Calu3 (cell line): ENCODE results near the gene PAX8. TPM values are rescaled to one million over a fixed set of nuclear protein-coding genes. Genes with fewer than 3 reads are reported as not detected.

ENCODE experiments used
- BruUV-seq: library from RNA; stranded (reverse); fragments of 400-500 nt; replicated peaks from 2 replicates; lab custom pipeline; 2021; lab: Mats Ljungman, UMichigan
- CTCF ChIA-PET: fragments of 300-600 bp; sonication (Branson Sonifier 250); formaldehyde crosslinking; loops from one replicate; lab custom pipeline; 2022; ENCODE audit warnings: antibody characterized with exemption; lab: Charles Lee
- DNase-seq: peaks from one replicate; pipeline ENCODE4 v3.0.0; 2022
- H3K27ac Mint-ChIP-seq: one replicate; pipeline ENCODE4 v1.8.0; 2022; ENCODE audit warnings: mixed read lengths; ENCODE audit not compliant: unreplicated experiment
- H3K27me3 Mint-ChIP-seq: one replicate; pipeline ENCODE4 v1.8.0; 2022; ENCODE audit warnings: mixed read lengths; ENCODE audit not compliant: unreplicated experiment
- H3K36me3 Mint-ChIP-seq: one replicate; pipeline ENCODE4 v1.8.0; 2022; ENCODE audit warnings: mild to moderate bottlenecking, moderate library complexity, mixed read lengths; ENCODE audit not compliant: insufficient read depth, unreplicated experiment
- H3K4me1 Mint-ChIP-seq: one replicate; pipeline ENCODE4 v1.8.0; 2022; ENCODE audit warnings: mild to moderate bottlenecking, low read depth, mixed read lengths; ENCODE audit not compliant: unreplicated experiment
- H3K4me3 Mint-ChIP-seq: one replicate; pipeline ENCODE4 v1.8.0; 2022; ENCODE audit warnings: mild to moderate bottlenecking, low read depth, moderate library complexity, mixed read lengths; ENCODE audit not compliant: unreplicated experiment
- H3K9me3 Mint-ChIP-seq: one replicate; pipeline ENCODE4 v1.8.0; 2022; ENCODE audit warnings: low read depth, mixed read lengths; ENCODE audit not compliant: unreplicated experiment
- CTCF ChIP-seq: fragments of 200-600 bp; IDR thresholded peaks from one replicate; pipeline ENCODE4 v1.8.0; 2022; ENCODE audit warnings: antibody characterized with exemption; ENCODE audit not compliant: unreplicated experiment
- intact Hi-C: fragments of 100-400 bp; cut with micrococcal nuclease; formaldehyde crosslinking; loops from one replicate; pipeline ENCODE4 v1.10.0; 2022; ENCODE audit not compliant: unreplicated experiment
- total RNA-seq: library from RNA; stranded (reverse); gene quantifications from 2 replicates; pipeline ENCODE4 v1.2.3, GENCODE V29; 2022

The PAX8 gene
- total RNA-seq, 1 experiment from 2014 or later = 12.2 TPM

- CTCF ChIA-PET = interaction anchor here (0.6 to 0.8 kb wide), 2 partner anchors 9 to 30 kb away, joined by 3 to 4 read pairs; no protein-coding TSS in a partner anchor
- intact Hi-C loops = no loop called here
- no peak for DNase-seq
- Mint-ChIP-seq H3K9me3 (peaks cover 3% of the 10 kb centered on the region), H3K4me1 (peaks cover 25% of the 10 kb centered on the region), H3K4me3 (no peak overlapping the region), H3K36me3 (peaks cover 9% of the 10 kb centered on the region), H3K27ac (no peak overlapping the region), H3K27me3 (no peaks in the 10 kb centered on the region)
- BruUV-seq = no TSS peak
- no peak for TF ChIP-seq CTCF
Observed at GRCh38 chr2:113167115-113167932, 111.4 kb downstream of the PAX8 start.

- H3K36me3 Mint-ChIP-seq = peaks cover 5% of the 10 kb centered on the region
- TF ChIP-seq CTCF = no peak
- CTCF ChIA-PET = no interaction called here
- no peak overlapping the region for H3K27ac Mint-ChIP-seq
- H3K27me3 Mint-ChIP-seq = no peaks in the 10 kb centered on the region
- BruUV-seq = no TSS peak
- H3K4me3 Mint-ChIP-seq = no peak overlapping the region
- peaks cover 25% of the 10 kb centered on the region for H3K4me1 Mint-ChIP-seq
- no peak for DNase-seq
- intact Hi-C loops = no loop called here
- H3K9me3 Mint-ChIP-seq = peaks cover 3% of the 10 kb centered on the region
Observed at GRCh38 chr2:113166187-113166645, 112.5 kb downstream of the PAX8 start.

Other genes starting within 250 kb of the PAX8 start
- not detected in 2 replicates for gene IL36B, start 226.1 kb downstream of the PAX8 start, total RNA-seq
- gene IL36RN, start 219.7 kb downstream of the PAX8 start, total RNA-seq = 0.12 and 0.22 TPM in 2 replicates
- not detected in 2 replicates for gene IL1F10, start 211.0 kb downstream of the PAX8 start, total RNA-seq
- 19.4 and 55.8 TPM in 2 replicates for gene IL1RN, start 151.3 kb downstream of the PAX8 start, total RNA-seq
- gene PSD4, start 105.0 kb downstream of the PAX8 start, total RNA-seq = 58.7 and 64.5 TPM in 2 replicates
- 45.0 and 49.7 TPM in 2 replicates for gene ZNG1B, start 158.8 kb upstream of the PAX8 start, total RNA-seq
- gene FOXD4L1, start 219.7 kb upstream of the PAX8 start, total RNA-seq = 0.92 and 1.0 TPM in 2 replicates